OCI-M2 (cell line): ENCODE data around the gene ONECUT1.

Experiments
- DNase-seq: peaks from one replicate; lab custom pipeline; 2025; ENCODE audit not compliant: unreplicated experiment; lab: John Stamatoyannopoulos, UW

The ONECUT1 gene

DNA sequence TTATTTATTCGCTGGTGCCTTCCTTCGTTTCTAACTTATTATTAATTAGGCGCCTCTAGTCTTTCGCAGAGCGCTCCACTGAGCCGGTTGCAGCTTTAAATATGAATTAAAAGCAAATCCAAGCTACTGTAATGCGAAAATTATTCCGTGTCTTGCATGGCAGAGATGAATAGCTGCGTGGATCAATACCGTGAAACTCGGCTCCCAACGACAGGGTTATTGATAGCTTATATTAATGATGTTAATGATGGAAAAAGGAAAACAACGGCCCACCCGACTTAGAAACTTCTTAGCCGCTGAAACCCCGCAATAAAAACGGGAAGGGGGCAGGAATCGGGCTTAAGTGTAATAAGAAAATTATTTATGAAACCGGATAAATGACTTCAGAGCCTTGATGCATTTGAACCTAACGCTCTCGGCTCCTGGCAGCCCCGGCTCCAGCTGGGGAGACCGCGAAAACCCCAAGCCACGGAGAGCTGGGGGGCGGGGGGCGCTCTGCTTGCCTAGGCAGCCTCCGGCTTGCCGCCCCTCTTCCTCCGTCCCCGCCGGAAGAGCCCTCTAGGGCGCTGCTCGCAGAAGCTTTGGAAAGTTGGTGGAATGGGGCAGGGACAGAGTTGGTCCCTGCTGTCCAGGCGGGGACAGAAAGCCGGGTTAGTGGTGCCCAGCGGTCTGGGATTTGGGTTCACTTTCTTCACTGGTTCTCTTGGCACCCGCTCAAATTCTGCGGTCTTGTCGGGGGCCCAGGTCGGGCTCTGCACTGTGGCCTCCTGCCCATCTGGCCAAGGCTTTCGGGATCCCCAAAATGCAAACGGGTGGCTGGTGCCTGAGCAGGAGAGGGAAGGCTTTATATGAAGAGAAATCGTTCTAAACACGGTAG lies 7.7 kb upstream of the ONECUT1 start:
- DNase-seq = no peak

DNA sequence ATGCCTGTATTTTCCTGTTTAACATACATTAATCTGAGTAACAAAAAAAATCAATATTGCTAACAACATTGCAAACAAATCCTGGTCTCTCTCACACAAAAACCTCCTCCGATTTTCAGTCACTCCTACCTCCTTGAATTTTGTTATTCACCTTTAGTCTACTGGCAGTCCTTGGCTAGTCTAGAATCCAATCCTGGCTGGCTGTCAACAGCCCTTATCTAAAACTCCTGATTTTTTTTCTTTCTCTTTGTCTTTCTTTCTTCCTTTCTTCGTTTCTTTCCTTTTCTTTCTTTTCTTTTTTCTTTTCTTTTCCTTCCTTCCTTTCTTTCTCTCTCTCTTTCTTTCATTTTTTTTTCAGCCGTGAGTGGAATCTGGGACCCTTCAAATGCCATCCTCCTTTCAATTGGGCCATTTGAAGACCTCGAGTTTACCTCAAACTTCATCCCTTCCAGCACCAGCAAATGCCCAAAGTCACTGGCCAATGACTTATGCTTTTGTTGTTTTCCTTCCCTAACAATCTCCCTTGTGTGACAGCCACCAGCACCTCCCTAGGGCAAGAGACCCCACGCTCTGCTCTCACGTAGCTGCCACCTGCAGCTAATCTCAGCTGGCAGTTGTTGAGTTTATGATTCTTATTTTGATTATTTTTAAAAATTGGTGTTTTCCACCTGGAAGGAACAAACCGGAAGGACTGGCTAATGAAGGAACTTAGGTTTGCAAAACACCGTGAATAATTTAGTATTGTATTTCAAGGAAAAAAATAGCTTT lies 6.8 kb upstream of the ONECUT1 start:
- DNase-seq = no peak

DNA sequence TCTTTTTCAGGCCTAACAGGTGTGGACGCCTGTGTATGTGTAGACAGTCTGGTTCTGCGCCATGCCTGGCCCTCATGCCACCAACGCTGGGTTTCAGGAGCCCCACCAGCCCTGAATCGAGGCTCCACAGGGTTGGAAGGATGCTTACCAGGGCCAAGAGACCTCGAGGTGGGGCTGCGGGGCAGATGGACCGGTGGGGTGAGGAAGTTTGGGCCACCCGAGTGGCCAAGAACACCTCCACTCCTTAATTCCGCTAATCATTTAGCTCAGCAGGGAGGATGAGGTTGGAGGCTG lies 6.0 kb upstream of the ONECUT1 start:
- no peak for DNase-seq

DNA sequence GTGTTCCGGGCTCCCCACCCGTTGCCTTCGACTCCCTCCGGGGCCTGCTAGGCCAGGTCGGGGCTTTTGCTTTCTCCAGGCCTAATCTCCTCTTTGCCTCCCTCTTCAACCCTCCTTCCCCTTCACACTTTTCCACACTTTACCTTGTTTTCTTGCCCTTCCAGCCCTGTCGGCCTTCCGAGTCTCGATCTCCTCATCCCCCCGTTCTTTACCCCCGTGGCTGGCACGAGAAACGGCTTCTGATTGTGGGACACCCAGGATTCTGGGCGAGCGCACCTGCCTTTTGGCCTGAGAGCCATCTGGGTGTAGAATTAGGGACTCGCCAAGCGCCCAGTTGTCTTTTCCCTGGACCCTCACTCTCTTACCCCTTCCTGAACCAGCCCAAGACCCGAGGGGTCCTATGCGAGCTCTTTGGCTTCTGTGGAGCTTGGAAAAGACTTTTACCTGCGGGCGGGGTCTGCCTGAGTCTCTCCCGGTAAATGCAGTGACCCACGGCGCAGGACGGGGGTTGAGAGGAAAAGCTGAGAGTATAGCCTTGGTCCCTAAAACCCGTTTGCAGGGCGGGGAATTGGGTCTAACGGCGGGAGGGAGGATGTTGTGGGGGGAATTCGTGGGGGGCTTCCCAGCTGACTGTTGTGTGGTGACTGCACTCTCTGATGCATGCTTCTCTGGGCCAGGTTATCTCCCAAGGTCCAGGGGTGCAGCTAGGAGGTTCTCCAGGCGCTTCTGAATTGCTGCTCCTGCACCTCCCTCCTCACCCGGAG lies 5.5 kb upstream of the ONECUT1 start:
- no peak for DNase-seq

DNA sequence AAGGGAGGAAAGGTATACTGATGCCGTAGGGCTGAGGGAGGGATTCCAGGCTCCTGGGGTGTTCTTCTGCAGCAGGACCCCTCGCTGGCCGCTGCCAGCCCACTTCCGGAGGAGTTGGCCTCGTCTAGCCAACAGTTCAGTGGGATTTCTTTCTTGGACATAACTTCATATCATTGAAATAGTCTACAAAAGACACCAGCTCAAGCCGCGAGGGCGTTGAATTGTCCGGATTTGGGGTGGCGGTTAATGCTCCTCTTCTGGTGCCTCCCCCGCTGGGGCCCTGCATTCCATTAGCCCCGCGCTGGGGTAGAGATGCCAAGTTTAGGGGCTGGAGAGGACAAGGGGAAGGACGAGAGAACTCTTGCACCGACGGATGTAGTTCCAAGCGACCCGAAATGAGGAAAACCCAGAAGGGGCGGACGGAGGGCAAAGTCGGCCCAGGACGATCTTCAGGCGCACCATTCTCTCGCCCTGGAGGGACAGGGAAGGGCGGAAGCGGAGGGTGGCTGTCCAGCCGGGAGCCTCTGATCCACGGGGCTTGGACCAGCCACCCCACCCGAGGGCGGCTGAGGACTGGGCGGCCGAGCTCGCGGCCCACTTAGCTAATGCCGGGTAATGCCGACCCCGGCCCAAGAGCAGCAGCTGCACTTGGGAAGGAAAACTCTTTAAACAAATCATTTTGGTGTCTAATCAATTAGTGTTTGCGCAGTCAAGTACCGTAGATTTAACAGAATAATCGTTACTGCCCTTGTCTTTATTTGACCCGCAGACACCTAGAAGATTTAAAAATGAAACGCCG lies 4.7 kb upstream of the ONECUT1 start:
- no peak for DNase-seq

DNA sequence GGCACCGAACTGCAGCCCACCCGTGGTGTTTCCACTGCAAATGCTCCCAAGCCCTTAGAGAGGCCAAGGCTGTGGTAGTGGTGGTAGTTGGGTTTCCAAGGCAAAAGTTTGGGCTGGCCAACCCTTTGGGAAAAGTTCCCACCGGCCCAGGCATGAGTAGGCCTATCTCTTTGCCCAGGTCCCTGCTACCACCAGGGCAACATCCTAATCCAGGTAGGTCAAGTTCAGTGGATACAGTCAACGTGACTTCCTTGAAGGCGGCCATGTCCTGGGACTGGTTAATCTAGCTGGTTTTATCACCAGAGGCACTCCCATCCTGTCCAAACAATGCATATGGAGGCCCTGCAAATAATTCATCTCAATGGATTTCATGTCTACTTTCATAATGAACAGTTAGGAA lies 1.6 kb upstream of the ONECUT1 start:
- DNase-seq = no peak

DNA sequence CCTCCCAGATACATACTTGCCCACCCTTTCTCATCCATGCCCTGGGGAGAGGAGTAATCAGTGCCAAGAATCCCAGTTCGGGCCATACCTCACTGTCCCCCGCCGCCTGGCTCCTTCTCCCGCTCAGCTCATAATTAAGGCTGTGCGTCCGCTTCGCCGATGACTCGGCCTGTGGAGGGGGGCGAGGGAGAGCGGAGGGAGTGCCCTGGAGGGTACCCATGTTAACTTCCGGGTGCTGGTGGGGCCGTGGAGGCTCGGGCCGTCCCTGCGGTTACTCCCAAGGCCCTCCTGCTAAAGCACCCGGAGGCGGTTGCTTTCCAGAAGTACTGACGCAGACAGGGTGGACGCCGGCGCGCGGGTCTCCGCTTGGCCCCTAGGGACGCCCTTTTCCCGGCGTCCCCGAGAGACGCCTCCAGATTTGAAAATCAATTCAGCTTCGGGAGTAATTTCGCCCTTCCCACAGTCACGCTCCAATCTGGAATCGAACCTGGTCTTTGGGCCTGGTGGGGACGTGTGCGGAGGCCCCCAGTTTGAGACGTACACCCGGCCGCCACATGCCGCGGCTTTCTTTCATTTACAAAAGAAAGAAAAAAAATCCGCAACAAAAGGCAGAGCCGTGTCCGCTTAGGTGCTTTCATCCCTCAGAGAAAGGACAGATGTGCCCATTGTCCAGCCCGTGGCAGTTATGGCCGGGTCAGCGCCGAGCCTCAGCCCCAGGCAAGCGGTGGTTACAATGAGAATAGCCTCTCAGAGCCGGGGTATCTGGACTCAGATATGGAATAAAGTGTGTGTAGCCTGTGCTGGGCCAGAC lies 1.0 kb upstream of the ONECUT1 start:
- DNase-seq = no peak

DNA sequence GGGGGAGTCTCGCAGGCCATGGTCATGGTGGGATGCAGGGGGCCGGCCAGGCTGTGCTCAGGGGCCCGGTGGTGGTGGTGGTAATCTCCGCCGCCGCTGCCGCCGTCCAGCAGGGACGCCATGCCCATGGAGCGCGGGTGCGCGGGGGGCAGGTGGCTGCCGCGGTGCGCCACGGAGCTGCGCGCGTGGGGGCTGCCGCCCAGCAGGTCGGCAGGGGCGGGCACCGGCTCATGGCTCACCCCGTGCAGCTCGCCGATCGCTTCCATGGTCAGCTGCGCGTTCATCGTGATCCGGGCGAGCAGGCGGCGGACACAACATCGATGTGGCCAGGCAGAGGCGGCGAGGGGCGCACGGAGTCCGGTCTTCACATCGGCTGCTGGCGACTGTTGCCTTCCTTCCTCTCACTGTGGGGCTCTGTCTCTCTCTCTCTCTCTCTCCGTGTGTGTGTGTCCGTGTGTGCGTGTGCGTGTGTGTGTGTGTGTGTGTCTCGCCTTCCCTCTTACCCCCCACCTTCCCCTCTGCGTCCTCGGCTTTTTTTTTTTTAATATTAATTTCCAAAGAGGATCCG lies 451 bp downstream of the ONECUT1 start:
- no peak for DNase-seq

DNA sequence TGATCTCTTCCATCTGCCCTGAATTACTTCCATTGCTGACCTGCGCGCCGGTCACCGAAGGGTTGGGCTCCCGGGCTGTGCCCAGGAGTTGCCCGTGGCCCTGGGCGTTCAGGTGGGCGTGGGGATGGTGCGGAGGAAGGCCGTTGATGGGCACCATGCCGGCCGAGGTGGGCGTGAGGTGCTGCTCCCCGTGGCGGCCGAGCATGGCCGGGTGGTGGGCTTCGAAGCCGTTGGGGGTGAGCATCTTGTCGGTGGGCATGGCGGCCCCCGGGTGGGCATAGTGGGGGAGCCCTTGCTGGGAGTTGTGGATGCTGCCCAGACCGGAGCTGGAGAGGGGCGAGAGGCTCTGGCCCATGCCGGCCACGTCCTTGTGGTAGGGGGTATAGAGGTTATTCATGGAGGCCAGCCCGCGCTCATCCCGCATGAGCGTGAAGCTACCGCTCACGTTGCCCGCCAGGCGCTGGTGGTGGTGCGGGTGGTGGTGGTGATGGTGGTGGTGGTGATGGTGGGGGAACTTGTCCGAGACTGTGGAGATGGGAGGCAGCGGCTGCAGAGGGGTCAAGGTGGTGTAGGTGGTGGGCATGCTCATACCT lies 1.0 kb downstream of the ONECUT1 start:
- no peak for DNase-seq

DNA sequence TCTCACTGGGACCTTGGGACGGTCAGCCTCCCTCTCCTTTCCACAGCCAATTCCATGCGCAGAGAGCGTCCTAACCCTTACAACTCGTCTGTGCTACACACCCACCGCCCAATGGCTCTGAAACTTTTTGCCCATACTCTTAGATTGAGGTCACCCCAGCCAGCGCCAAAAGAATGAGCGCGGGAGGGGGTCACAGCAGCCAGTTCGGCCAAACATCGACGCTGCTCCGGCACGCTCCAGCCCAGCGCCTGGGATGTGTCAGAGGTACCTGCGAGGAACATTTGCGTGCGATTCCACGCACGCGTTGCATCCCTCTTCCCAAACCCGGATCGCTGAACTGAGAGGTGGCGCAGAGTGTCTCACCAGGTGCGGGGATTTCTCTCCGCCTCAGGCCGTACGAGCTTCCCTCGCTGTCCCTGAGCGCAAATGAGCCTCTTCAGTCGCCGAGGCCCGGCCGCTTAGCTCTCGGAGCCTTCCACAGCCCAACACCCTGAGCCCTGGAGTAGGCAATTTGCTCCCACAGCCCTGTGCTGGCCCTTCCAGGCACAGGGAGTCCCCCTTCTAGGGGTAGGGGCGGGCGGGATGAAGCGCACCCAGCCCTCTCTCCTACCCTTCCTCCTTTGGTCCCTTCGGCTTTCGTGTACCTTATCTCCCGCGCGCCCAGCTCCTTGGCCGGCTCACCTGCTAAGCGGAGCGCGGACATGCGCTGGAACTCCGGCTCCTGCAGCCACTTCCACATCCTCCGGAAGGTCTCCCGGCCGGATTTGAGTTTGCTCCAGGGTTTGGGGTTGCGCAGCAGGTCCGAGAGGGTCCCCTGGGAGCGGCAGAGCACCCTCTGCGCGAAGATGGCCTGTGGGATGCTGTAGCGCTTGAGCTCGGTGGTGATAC lies 1.8 kb downstream of the ONECUT1 start:
- DNase-seq = no peak

DNA sequence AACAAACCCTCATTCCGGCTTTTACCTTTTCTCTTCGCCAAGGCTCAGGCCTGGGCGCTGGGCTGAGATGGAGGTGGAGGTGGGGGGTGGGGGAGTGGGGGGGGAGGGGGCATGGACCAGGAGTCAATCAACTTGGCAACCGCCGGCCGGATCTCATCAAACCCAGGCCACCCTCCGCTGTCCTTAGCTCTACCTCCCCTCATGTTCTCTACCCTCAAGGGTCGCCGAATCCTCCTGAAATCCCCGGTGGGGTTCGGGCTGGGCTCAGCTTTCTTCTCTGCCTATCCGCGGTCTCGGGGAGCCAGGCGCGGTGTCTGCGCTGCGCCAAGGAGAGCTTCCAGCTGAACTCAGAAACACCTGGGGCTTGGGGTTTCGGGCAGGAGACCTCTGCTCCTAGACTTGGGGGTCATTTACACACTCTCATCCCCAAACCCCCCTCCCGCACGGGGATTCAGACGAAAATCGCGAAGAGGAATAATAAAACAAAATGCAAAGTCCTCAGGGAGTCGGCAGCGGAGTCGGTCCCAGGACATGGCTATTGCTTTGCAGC lies 2.5 kb downstream of the ONECUT1 start:
- DNase-seq = no peak

DNA sequence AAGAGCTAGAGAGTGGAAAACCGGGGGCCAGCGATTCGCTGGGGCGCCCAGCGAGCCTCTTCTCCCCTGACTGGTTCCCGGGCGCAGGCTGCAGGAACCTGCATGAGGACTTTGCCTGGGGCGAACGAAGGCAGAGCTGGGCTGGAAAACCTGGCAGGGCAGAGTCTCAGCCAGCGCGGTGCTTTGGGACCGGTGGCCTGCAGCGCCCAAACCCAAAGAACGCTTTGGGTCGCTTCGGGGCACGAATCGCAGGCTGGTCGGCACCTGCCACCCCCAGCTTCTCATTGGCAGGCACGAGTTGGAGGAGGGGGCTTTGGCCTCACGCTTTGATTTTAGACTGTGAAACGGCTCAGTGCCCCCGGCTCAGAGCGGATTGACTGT lies 3.0 kb downstream of the ONECUT1 start:
- DNase-seq = no peak

DNA sequence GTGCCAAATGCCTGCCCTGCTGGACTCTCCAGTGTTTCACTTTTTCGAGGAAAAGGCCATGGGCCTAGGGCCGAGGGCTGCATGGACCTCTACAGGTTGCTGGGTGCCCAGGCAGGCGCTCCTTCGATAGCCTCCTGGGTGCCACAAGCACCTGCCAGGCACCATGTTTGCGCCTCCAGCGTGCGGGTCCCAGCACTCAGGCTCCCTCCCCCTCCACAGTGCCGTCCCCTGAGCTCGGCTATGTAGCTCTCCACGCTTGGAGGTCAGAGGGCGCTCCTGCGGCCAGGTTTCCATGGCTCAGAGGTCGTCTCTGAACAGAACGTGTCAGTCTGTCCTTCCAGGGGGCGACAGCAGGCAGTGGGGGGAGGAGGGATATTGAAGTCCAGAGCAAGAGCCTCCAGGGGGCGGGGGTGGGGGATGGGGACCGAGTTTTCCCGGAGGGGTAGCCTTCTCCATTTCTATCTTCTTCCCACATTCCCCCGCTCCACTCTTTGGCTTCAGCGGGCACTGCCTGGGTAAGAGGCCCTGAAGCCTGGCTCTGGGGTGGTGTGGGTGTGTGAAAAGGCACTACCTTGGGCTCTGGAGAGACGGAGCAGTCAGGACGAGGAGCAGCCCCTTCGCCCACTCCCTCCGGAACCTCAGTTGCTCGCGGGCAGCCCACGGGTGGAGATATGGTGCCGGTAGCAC lies 3.6 kb downstream of the ONECUT1 start:
- DNase-seq = no peak

DNA sequence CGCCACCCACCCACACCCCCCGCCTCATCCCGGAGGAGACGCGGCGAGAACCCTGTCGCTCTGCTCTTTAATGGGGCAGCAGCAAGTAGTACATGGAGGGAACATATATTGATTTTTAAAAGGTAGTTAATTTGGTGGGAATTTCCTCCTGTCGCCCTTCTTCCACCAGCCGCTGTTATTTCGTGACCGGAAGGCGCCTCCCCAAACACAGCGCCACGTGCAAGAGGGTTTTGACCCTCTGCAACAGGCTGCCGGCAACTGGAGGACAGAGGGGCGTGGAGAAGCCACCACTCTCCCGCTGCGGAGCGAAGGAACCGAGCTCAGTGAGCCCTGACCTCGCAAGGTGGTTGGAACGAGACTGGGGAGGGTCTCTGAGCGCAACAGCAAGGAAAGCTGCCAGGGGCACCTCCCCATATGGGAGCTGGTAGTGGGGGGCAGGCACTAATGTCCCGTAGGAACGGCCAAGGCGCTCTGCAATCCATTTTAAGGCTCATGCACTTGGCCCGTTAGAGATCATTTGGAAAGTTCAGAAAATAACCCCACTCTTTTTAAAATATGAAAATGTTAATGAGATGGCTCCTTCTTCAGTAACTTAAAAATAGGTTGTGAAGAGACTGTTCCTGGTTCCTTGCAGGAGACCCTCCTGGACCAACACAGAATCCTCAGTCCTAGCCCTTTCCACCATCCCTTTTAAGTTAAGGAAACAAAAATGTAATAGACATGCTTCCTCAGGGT lies 4.3 kb downstream of the ONECUT1 start:
- no peak for DNase-seq

DNA sequence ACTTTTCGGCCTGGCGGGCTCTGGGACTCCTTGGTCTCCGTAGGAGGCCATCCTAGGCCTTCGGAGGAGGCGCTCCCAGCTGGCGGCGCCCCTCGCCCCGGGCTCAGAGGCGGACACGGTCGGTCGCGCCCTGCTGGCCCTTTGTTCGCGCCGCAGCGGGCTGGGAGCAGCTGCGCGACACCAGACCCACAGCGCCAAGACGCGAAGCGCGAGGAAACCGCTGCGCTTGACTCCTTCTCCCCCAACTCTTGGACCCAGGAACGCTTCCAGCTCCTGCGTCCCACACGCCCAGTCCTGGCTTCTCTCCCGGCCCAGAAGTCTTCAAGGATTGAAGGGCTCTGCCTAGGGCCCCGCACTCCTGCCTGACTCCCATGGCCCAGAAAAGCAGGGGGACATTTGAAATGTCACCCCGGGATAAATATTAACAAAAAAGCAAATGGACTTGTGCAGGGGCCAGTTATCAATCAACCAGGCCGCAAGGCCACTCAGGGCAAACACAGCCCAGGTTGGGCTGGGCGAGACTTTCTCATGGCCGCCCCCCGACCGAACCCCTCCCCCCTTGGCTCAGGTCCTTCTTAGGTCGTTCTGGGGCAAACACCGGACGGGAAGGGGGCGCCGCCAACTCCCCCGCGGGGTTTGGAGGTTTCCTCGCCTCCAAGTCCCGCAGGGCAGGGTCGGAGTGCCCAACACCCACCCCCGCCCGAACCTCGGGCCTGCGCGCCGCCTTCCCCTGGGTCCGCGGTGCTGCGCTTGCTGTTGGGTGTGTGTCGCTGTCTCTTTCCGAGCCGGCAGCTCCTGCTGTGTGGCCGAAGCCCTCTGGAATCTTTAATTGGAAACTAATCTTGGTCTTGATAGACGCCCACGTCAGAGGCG lies 5.1 kb downstream of the ONECUT1 start:
- DNase-seq = no peak
